AG04450 (cell line): Measurements from ENCODE around the gene ACY1. TPM values are rescaled to one million over a fixed set of nuclear protein-coding genes. Genes with fewer than 3 reads are reported as not detected.
"Not testable (repeated sequence)": the region's sequence is repeated elsewhere in the genome, so short reads cannot be mapped to it uniquely, and the experiment has no call there.

Experiments
- CTCF ChIA-PET: fragments of 300-600, 350-600 bp; formaldehyde crosslinking; extraction: SDS; loops from one replicate; lab custom pipeline; 2022; ENCODE audit warnings: antibody characterized with exemption, inconsistent platforms; lab: Charles Lee
- POLR2A ChIA-PET: fragments of 350-600 bp; formaldehyde crosslinking; extraction: SDS; loops from one replicate; lab custom pipeline; 2021; ENCODE audit warnings: antibody characterized with exemption, inconsistent platforms; lab: Yijun Ruan, JAX
- DNase-seq: peaks from one replicate; pipeline ENCODE4 v3.0.0-alpha.2; 2011; ENCODE audit warnings: low read depth, low spot score
- H3K27ac ChIP-seq: one replicate; pipeline ENCODE4 v1.5.1; 2012; ENCODE audit warnings: low read depth, low read length, control low read depth
- H3K27me3 ChIP-seq: one replicate; pipeline ENCODE4 v1.6.0; 2012; ENCODE audit warnings: low read length; ENCODE audit not compliant: control insufficient read depth, insufficient read depth
- H3K4me3 ChIP-seq: 2 replicates; pipeline ENCODE4 v1.5.1; 2011; ENCODE audit warnings: mild to moderate bottlenecking, low read depth, low read length, control low read depth
- H3K9me3 ChIP-seq: 2 replicates; pipeline ENCODE4 v1.5.1; 2012; ENCODE audit warnings: low read length; ENCODE audit not compliant: control insufficient read depth, insufficient read depth
- CTCF ChIP-seq: IDR thresholded peaks from 2 replicates; pipeline ENCODE4 v1.5.1; 2011; ENCODE audit warnings: low read depth, low read length, control low read depth, inconsistent platforms
- polyA plus RNA-seq: library from polyadenylated mRNA; depleted of rRNA; stranded (reverse); fragments of >200 nt; gene quantifications from 2 replicates; pipeline ENCODE4 v1.2.3, GENCODE V29; 2011

Gene ACY1
- polyA plus RNA-seq, 1 experiment = 20.4 TPM

GRCh38 chr3:51986010-51986947 is 2.9 kb downstream of the ACY1 start:
- no peak for DNase-seq
- Histone ChIP-seq H3K4me3 (no peak overlapping the region), H3K27me3 (no peaks in the 10 kb centered on the region), H3K27ac (no peak overlapping the region), H3K9me3 (no peaks in the 10 kb centered on the region; the same call in 1 of the 2 replicates)
- POLR2A ChIA-PET = interaction anchor here (1.1 kb wide), 1 partner anchor 9 kb away, joined by 4 read pairs; the partner anchor contains the start of gene RPL29
- no peak for TF ChIP-seq CTCF
- CTCF ChIA-PET = interaction anchor here (0.6 to 1.6 kb wide), 2 partner anchors 12 to 70 kb away, joined by 3 to 7 read pairs; partner anchors contain the start of genes ABHD14B and DUSP7

GRCh38 chr3:51987568-51987967 is 4.2 kb downstream of the ACY1 start:
- no peak for TF ChIP-seq CTCF
- H3K9me3 ChIP-seq = no peaks in the 10 kb centered on the region; the same call in 1 of the 2 replicates
- no peak overlapping the region for H3K27ac ChIP-seq
- H3K4me3 ChIP-seq = no peak overlapping the region
- ChIA-PET CTCF (interaction anchor here (1.6 kb wide), 1 partner anchor 14 kb away, joined by 7 read pairs; the partner anchor contains the start of gene ABHD14B), POLR2A (interaction anchor here (1.1 kb wide), 2 partner anchors 8 to 1418 kb away, joined by 3 to 4 read pairs; partner anchors contain the start of genes HEMK1 and RPL29)
- DNase-seq = no peak
- H3K27me3 ChIP-seq = no peaks in the 10 kb centered on the region

GRCh38 chr3:51988286-51989146 is 5.2 kb downstream of the ACY1 start:
- H3K27ac ChIP-seq = no peak overlapping the region
- H3K9me3 ChIP-seq = no peaks in the 10 kb centered on the region; the same call in 1 of the 2 replicates
- no peak overlapping the region for H3K4me3 ChIP-seq
- TF ChIP-seq CTCF = no peak
- no peak for DNase-seq
- H3K27me3 ChIP-seq = no peaks in the 10 kb centered on the region
- ChIA-PET CTCF (no interaction called here), POLR2A (no interaction called here)

- H3K9me3 ChIP-seq, H3K27me3 ChIP-seq, CTCF ChIA-PET, H3K4me3 ChIP-seq, DNase-seq, H3K27ac ChIP-seq: not testable (repeated sequence)
- POLR2A ChIA-PET = interaction anchor here (1.3 to 2.9 kb wide), 2 partner anchors 8 to 66 kb away, joined by 5 to 20 read pairs; partner anchors contain the start of genes ACY1 and DUSP7
These were observed 7.2 kb downstream of the ACY1 start for GRCh38 chr3:51990501-51990971.
